ENCODE data around the gene LRBA.

GRCh38 chr4:150252741-150253140, 762.3 kb downstream of the LRBA start:
- TF ChIP-seq CTCF (IDR thresholded peaks at IDR 0.05 in 4 of 5, conservative IDR thresholded peaks at IDR 0.05 in 1 of 5) (no peak), POLR2A (IDR thresholded peaks at IDR 0.05) (no peak)

Measured in gastrocnemius medialis (tissue), 4 donors.